GM12864 (cell line): ENCODE measurements around the gene NSUN7.
"Not testable (repeated sequence)": the region's sequence is repeated elsewhere in the genome, so short reads cannot be mapped to it uniquely, and the experiment has no call there.

Experiments used
- DNase-seq: peaks from one replicate; pipeline ENCODE4 v3.0.0-alpha.2; 2011; ENCODE audit warnings: low read depth
- H3K4me3 ChIP-seq: 2 replicates; pipeline ENCODE4 v1.5.1; 2011; ENCODE audit warnings: mild to moderate bottlenecking, low read depth, low read length, control low read depth
- CTCF ChIP-seq: IDR thresholded peaks from 2 replicates; pipeline ENCODE4 v1.5.1; 2011; ENCODE audit warnings: low read depth, mild to moderate bottlenecking, moderate library complexity, low read length, control low read depth, inconsistent platforms; ENCODE audit errors: missing control alignments

Gene NSUN7, protein sequence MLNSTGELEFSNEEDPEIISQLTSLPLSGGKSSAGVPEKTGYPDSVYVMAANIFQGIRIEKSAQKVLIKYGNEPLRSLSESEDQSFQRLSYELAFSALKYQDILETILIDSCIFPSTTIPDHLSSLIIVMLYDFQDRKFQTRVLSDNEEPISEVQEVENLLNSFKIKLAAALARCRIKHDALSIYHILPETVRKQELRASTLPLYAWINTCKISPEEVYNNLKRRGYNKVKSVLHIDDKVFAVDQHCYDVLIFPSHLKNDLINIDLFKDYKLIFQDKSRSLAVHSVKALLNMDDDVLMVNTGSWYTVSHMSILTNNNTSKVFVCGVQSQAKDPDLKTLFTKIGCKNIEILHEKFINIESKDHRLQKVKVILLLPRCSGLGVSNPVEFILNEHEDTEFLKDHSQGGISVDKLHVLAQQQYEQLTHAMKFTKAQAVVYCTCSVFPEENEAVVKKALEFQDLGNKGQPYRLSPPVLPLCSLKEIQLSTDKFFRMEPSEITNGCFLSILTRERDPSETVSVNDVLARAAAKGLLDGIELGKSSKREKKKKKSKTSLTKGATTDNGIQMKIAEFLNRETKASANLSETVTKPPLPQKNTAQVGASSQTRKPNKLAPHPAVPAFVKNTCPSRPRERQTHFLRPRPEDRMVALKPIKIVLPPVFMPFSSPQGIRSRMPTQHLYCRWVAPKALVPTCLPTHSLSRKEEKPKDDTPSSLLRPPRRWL

GRCh38 chr4:40749717-40750460 lies at the start of gene NSUN7:
Gene NSUN7 (plus strand): TSS chr4:40749955. CDS start chr4:40750694, 739 bp downstream.
- no peak for DNase-seq
- TF ChIP-seq CTCF: no peak
- H3K4me3 ChIP-seq: peak within 1 kb of the TSS; percentile 60

GRCh38 chr4:40702137-40702799 lies 47.5 kb upstream of the NSUN7 start:
- DNase-seq: no peak
- no peak overlapping the region for H3K4me3 ChIP-seq
- TF ChIP-seq CTCF: no peak

- no peak for DNase-seq
- H3K4me3 ChIP-seq: no peak overlapping the region
- TF ChIP-seq CTCF: no peak
These were observed 47.0 kb upstream of the NSUN7 start for GRCh38 chr4:40702800-40703151.

DNA sequence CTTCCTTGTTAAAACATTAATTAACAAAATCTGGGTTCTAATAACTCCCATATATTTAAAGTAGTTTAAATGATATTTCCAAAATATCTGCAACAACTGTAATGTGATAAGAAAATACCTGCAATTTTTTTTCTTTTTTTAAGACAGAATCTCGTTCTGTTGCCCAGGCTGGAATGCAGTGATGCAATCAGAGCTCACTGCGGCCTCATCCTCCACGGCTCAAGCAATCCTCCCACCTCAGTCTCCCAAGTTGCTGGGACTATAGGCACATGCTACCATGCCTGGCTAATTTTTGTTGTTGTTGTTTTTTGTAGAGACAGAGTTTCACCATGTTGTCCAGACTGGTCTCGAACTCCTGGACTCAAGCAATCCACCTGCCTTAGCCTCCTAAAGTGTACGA lies 45.7 kb upstream of the NSUN7 start:
- TF ChIP-seq CTCF: no peak
- DNase-seq: no peak
- no peak overlapping the region for H3K4me3 ChIP-seq

DNA sequence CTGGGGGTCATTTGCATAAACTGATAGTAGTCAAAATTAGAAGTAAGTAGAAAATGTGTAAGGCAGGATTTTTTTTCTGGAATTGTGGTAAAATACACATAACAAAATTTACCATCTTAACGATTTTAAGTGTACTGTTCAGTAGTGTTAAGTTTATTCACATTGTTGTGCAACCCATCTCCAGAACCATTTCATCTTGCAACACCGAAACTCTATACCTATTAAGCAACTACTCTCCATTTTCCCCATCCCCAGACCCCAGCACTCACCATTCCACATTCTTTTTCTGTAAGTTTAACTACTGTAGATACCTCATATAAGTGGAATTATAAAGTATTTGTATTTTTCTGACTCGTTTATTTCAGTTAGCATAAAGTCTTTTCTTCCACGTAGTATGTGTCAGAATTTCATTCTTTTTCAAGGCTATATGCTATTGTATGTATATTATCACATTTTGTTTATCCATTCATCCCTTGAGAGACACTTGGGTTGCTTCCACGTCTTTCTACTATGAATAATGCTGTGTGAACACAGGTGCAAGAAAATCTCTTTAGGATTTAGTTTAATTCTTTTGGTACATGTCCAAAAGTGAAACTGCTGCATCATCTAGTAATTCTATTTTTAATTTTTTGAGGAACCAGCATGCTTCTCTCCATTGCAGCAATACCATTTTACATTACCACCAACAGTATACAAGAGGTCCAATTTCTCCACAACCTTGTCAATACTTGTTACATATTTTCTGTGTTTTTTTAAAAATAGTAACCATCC lies 39.1 kb upstream of the NSUN7 start:
- H3K4me3 ChIP-seq: no peak overlapping the region
- no peak for TF ChIP-seq CTCF
- no peak for DNase-seq

GRCh38 chr4:40713001-40713400 lies 36.8 kb upstream of the NSUN7 start:
- DNase-seq, H3K4me3 ChIP-seq: not testable (repeated sequence)
